Measurements from ENCODE around the gene REPIN1. TPM values are rescaled to one million over a fixed set of nuclear protein-coding genes. Genes with fewer than 3 reads are reported as not detected.

The REPIN1 gene
- total and polyA plus RNA-seq, 8 donors = 61.5 to 110 (median 71.6) TPM

- Histone ChIP-seq H3K9me3 (no peaks in the 10 kb centered on the region), H3K4me1 (peaks cover 3 to 23% of the 10 kb centered on the region in 2 donors), H3K27me3 (no peaks in the 10 kb centered on the region), H3K36me3 (no peaks in the 10 kb centered on the region), H3K4me3 (no peak overlapping the region), H3K27ac (peak overlapping the region in 1 of 2 donors; percentile 46)
- no peak for ATAC-seq
- intact Hi-C loops (cut with DNase I) = no loop called here
- DNase-seq = no peak
- no peak for TF ChIP-seq CTCF (IDR thresholded peaks at IDR 0.05)
Observed at GRCh38 chr7:150363872-150364271, 4.8 kb upstream of the REPIN1 start.

- TF ChIP-seq CTCF (IDR thresholded peaks at IDR 0.05) = no peak
- DNase-seq (no peak), ATAC-seq (no peak)
- peaks cover 11 to 32% of the 10 kb centered on the region in 2 donors for H3K4me1 ChIP-seq
- no peaks in the 10 kb centered on the region for H3K9me3 ChIP-seq
- H3K4me3 ChIP-seq = no peak overlapping the region
- H3K27me3 ChIP-seq = no peaks in the 10 kb centered on the region
- no peaks in the 10 kb centered on the region for H3K36me3 ChIP-seq
- intact Hi-C loops (cut with DNase I) = no loop called here
- no peak overlapping the region for H3K27ac ChIP-seq
Observed at GRCh38 chr7:150365194-150365593, 3.4 kb upstream of the REPIN1 start.

- intact Hi-C loops (cut with DNase I) = no loop called here
- Histone ChIP-seq H3K4me3 (no peak overlapping the region), H3K4me1 (peaks cover 15 to 39% of the 10 kb centered on the region in 2 donors), H3K9me3 (no peaks in the 10 kb centered on the region), H3K27ac (peak overlapping the region in 1 of 2 donors; percentile 59), H3K27me3 (no peaks in the 10 kb centered on the region), H3K36me3 (peaks cover 0 to 4% of the 10 kb centered on the region in 2 donors)
- TF ChIP-seq CTCF (IDR thresholded peaks at IDR 0.05) = no peak
- ATAC-seq (no peak), DNase-seq (no peak)
Observed at GRCh38 chr7:150365673-150366398, 2.8 kb upstream of the REPIN1 start.

GRCh38 chr7:150367677-150368095 lies 936 bp upstream of the REPIN1 start:
- peaks cover 15 to 49% of the 10 kb centered on the region in 2 donors for H3K4me1 ChIP-seq
- peak overlapping the region; percentile 88 to 92 for H3K4me3 ChIP-seq
- peaks cover 0 to 22% of the 10 kb centered on the region in 2 donors for H3K36me3 ChIP-seq
- no peaks in the 10 kb centered on the region for H3K9me3 ChIP-seq
- peak; percentile 73 for ATAC-seq
- no peak for DNase-seq
- intact Hi-C loops (cut with DNase I) = no loop called here
- no peaks in the 10 kb centered on the region for H3K27me3 ChIP-seq
- peak overlapping the region; percentile 96 for H3K27ac ChIP-seq
- no peak for TF ChIP-seq CTCF (IDR thresholded peaks at IDR 0.05)

GRCh38 chr7:150368884-150369747 lies 494 bp downstream of the REPIN1 start:
- ATAC-seq (peak; percentile 58), DNase-seq (peak in 3 of 4 donors; percentile 72 to 92 (median 75))
- Histone ChIP-seq H3K9me3 (no peaks in the 10 kb centered on the region), H3K27ac (peak overlapping the region; percentile 96), H3K4me3 (peak overlapping the region; percentile 88 to 92), H3K36me3 (peaks cover 0 to 36% of the 10 kb centered on the region in 2 donors), H3K27me3 (no peaks in the 10 kb centered on the region), H3K4me1 (peaks cover 18 to 51% of the 10 kb centered on the region in 2 donors)
- intact Hi-C loops (cut with DNase I) = no loop called here
- TF ChIP-seq CTCF (IDR thresholded peaks at IDR 0.05) = no peak

Measured in left lung (tissue), 10 donors.